Esophagus (tissue), 2 donors: ENCODE data around the gene SOX10. TPM values are rescaled to one million over a fixed set of nuclear protein-coding genes. Genes with fewer than 3 reads are reported as not detected.

Source experiments
- H3K27ac ChIP-seq, 2 donors: one replicate each; pipeline ENCODE4 v1.5.1; 2013; ENCODE audit warnings: low read depth in 2 of 2, mild to moderate bottlenecking in 2 of 2, inconsistent platforms in 1 of 2, low read length in 1 of 2, moderate library complexity in 1 of 2
- H3K27me3 ChIP-seq, 2 donors: one replicate each; pipeline ENCODE4 v1.6.1; 2013; ENCODE audit warnings: low read length in 2 of 2, control low read depth in 1 of 2, mild to moderate bottlenecking in 1 of 2; ENCODE audit not compliant: insufficient read depth in 2 of 2, control insufficient read depth in 1 of 2
- H3K36me3 ChIP-seq, 2 donors: one replicate each; pipeline ENCODE4 v1.6.1; 2013; ENCODE audit warnings: low read length in 1 of 2; ENCODE audit not compliant: control insufficient read depth in 2 of 2, insufficient read depth in 2 of 2
- H3K4me1 ChIP-seq, 2 donors: one replicate each; pipeline ENCODE4 v1.6.1; 2013; ENCODE audit warnings: low read length in 1 of 2; ENCODE audit not compliant: control insufficient read depth in 2 of 2, insufficient read depth in 2 of 2
- H3K4me3 ChIP-seq, 2 donors: one replicate each; pipeline ENCODE4 v1.5.1; 2013; ENCODE audit warnings: low read length in 2 of 2, mild to moderate bottlenecking in 2 of 2, low read depth in 1 of 2, moderate library complexity in 1 of 2
- H3K9me3 ChIP-seq, 2 donors: one replicate each; pipeline ENCODE4 v1.6.1; 2013; ENCODE audit warnings: mild to moderate bottlenecking in 2 of 2, low read depth in 1 of 2, low read length in 1 of 2, moderate library complexity in 1 of 2; ENCODE audit not compliant: control insufficient read depth in 2 of 2, insufficient read depth in 1 of 2
- WGBS, 2 donors: extraction: QIAGEN DNeasy Blood & Tissue Kit; methylation state at CpG; one replicate each; pipeline ENCODE4 v1.1.7; 2013; 5-methylcytosine and 5-hydroxymethylcytosine counted together
- polyA plus RNA-seq, 2 donors: library from polyadenylated mRNA; stranded (reverse); fragments of 200-250 nt; gene quantifications; one replicate each; pipeline ENCODE4 v1.2.3, GENCODE V29; 2013
- donor health status: healthy with polysubstance abuse.
- donor health status: Bipolar disorder and iron deficiency.

The SOX10 gene
- under 1 TPM; 0.63 to 0.99 TPM for polyA plus RNA-seq

DNA sequence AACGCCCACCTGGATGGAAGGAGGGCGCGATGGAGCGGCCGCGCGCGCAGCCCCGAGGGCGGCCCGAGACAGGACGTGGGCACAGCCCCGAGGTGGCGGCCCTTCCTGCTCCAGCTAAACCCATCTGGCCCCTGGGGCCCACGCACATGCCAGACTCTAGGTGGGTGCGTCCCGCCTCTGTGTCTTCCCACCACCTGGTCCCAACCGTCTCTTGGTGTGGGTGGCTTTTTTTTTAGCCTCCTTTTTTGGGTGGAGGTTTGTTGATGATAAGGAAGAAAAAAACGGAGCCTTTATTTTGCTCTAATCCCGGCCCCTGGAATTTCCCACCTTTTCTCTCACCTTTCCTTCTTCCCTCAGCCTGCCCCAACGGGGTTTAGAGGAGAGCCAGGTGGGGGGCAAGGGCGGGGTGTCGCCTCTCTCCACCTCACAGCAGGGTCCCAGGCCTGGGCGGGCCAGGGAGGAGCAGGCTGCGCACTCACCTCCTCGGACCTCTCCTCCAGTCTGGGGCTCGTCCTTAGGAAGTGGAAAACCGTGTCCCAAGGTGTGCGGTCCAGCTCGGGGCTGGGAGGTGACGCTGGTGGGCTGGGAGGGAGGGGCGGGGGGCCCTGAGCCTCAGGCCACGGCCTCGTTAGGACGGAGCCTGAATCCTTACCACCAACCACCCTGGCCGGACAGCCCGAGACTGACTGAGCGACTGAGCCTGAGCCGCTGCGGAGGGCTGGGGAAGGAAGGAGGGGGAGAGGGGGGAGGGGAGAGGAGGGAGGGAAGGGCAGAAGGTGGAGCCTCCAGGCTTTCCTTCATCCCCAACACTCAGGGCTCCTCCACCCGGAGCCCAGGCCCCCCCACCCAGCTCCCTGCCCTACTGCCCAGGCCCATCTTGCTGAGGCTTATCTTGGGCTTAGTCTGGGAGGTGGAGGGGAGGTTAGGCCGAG lies at the start of gene SOX10:
Gene SOX10 (minus strand): TSS at position 696 of the 932 bp plus-strand sequence. CDS start 771 bp downstream, outside the sequence.
- Histone ChIP-seq H3K36me3 (peaks cover 0 to 9% of the 10 kb centered on the region in 2 donors), H3K9me3 (no peaks in the 10 kb centered on the region), H3K4me1 (no peaks in the 10 kb centered on the region), H3K27me3 (no peaks in the 10 kb centered on the region), H3K4me3 (no peak within 1 kb of the TSS), H3K27ac (no peak within 1 kb of the TSS)
- 83 to 84% methylated on average over 31 to 42 of the region's 42 CpGs for WGBS, 2 donors

DNA sequence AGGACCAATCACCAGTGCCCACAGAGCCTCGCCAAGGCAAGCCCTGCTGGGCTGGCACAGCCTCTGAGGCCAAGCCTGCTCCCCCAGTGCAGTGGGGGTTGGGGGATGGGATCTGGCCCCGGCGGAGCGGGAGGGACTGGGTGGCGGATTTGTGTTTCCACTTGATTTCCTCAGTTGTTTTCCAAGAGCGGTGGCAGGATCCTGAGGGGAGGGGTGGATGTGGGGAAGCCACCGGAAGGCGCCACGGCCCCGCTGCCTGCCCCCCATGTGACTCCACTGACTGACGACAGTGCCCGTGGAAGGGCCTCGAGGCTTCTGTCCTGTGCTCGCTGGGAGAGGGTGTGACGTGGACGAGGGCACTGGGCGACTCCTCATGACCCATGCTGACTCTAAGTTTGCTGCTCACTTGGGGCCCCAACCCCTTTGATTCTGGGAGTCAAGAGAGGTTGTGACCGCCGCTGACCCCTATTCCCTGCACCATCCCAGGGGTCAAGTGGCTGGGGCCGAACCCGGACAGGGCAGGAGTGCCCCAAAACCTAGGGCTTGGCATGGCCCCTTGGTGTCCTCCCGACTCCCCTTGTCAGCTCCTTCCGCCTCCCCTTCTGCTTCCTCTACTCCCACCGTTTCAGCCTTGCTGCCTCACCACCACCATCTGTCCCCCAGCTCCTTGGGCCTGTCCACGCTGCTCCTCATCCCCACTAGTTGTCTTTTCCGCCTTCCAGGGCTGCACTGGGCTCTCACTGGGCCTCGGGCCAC lies 49.3 kb upstream of the SOX10 start:
- H3K9me3 ChIP-seq = no peaks in the 10 kb centered on the region
- 71 to 75% methylated on average over 25 to 27 of the region's 27 CpGs for WGBS, 2 donors
- H3K4me1 ChIP-seq = peaks cover 11 to 16% of the 10 kb centered on the region in 2 donors
- no peaks in the 10 kb centered on the region for H3K36me3 ChIP-seq
- H3K27ac ChIP-seq = peak overlapping the region; percentile 80 to 82
- H3K4me3 ChIP-seq = no peak overlapping the region
- no peaks in the 10 kb centered on the region for H3K27me3 ChIP-seq

DNA sequence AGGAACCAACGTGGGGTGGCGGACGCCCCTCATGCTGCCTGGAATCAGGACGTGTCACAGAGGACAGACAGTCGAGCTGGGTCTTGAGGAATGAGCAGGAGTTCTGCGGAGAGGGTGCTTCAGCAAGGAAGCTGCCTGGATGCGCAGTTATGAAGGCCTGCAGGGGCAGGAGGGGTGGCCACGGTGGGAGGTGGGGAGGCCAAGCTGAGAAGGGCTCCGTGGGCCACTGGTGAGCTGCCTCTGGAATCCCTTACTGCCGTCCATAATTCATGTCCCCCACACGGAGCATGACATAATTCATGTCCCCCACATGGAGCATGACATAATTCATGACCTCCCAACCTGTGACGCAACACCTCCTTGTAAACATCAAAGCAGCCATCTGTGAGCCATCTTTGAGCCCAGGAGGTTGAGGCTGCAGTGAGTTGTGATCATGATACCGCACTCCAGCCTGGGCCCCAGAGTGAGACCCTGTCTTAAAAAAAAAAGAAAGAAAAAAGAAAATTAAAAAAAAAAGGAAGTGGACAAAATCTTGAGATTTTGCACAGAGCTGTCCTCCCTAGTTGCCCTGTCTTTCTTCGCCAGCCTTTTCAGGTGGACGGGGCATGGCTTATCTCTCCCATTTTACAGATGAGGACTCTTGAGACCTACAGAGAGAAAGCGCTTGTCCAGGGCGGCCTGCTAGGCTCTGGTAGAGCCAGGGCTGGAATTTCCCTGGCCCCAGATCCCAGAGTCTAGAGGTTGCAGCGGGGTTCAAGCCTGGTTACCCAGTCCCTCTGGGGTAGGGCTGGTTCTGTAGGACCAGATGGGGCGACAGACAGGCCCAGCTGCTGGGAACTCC lies 48.5 kb upstream of the SOX10 start:
- Histone ChIP-seq H3K4me1 (peaks cover 11 to 16% of the 10 kb centered on the region in 2 donors), H3K9me3 (no peaks in the 10 kb centered on the region), H3K4me3 (no peak overlapping the region), H3K27ac (no peak overlapping the region), H3K36me3 (no peaks in the 10 kb centered on the region), H3K27me3 (no peaks in the 10 kb centered on the region)
- WGBS, 2 donors = 84 to 86% methylated on average over 19 of the region's 19 CpGs

DNA sequence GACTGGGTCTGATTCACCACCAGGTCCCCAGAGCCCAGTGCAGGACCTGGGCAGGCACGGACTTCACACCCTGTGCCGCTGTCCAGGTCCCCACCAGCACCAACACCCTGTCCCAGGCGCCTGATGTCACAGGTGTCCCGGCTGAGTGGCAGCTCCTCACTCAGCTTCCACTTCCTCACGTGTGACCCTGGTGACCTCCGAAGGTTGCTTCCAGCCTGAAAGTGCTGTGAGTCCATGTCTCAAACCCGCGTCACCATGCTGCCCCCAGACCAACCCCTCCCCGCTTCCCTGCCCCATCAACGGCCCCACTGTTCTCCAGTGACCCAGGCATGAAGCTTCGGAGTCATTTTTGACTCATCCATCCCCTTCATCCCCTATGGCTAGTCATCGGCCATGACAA lies 47.1 kb upstream of the SOX10 start:
- peaks cover 11 to 16% of the 10 kb centered on the region in 2 donors for H3K4me1 ChIP-seq

DNA sequence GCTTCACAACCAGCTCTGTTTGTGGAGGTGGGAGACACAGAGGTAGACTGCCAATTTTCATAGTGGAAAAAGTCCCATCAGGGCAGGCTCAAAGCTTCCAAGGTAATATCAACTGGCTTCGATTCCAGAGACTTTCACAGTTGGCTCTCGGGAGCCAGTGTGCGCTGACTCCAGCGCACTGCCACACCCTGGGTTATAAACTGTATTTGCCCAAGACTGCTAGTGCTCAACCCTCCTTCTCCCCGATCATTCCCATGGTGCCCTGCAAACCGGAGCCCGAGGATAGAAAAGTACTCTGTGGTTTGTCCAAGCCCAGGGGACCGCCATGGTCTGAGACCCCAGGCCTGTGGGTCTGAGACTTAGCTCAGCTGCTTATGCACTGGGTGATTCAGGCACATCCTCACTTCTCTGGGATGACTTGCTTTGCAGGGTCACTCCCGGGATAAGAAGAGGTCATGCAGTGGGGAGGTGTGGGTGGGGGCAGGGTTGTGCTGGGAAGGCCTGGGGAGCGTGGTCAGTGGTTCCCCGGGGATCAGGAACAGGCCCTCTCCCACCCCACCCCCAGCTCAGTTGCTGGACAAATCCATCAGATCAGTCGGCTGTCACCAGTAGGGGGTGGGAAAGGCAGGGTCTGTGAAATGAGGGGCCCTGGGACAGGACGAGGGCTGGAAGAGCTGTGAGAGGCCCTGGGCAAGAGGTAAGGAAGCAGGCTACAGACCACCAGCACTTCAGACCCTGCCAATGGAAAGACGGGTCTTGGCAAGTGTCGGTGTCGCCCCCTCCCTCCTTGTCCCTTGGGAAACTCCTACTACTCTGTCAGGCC lies 46.2 kb upstream of the SOX10 start:
- Histone ChIP-seq H3K4me1 (peaks cover 11 to 16% of the 10 kb centered on the region in 2 donors), H3K27ac (no peak overlapping the region), H3K27me3 (no peaks in the 10 kb centered on the region), H3K36me3 (no peaks in the 10 kb centered on the region), H3K4me3 (no peak overlapping the region), H3K9me3 (no peaks in the 10 kb centered on the region)
- WGBS, 2 donors = 63 to 68% methylated on average over 16 of the region's 16 CpGs

More for the DNA sequence above, 47.1 kb upstream of the SOX10 start:
- H3K9me3 ChIP-seq = no peaks in the 10 kb centered on the region
- H3K4me3 ChIP-seq = no peak overlapping the region
- no peaks in the 10 kb centered on the region for H3K36me3 ChIP-seq
- H3K27ac ChIP-seq = no peak overlapping the region
- no peaks in the 10 kb centered on the region for H3K27me3 ChIP-seq
- WGBS, 2 donors = 88% methylated on average over 12 of the region's 12 CpGs

DNA sequence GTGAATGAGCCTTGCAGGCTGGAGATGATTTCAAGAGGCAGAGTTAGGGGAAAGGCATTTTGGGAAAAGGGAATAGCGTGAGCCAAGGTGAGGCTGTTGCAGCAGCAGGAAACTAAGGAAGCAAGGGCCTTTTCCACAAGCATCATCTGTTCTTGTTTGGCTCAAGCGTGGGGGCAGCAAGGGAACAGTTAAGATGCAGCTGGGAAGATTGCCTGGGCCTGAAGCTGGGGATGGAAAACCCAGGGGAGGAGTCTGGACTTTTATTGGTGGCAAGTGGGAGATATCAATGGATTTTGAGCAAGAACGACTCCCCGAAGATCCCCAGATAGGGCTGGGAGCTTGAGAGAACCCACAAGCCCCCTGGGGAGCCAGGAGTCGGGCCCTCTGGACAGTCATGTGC lies 45.5 kb upstream of the SOX10 start:
- no peak overlapping the region for H3K27ac ChIP-seq
- H3K9me3 ChIP-seq = no peaks in the 10 kb centered on the region
- no peaks in the 10 kb centered on the region for H3K27me3 ChIP-seq
- no peaks in the 10 kb centered on the region for H3K36me3 ChIP-seq
- 69 to 80% methylated on average over 5 of the region's 5 CpGs for WGBS, 2 donors
- peaks cover 11 to 15% of the 10 kb centered on the region in 2 donors for H3K4me1 ChIP-seq
- H3K4me3 ChIP-seq = no peak overlapping the region

DNA sequence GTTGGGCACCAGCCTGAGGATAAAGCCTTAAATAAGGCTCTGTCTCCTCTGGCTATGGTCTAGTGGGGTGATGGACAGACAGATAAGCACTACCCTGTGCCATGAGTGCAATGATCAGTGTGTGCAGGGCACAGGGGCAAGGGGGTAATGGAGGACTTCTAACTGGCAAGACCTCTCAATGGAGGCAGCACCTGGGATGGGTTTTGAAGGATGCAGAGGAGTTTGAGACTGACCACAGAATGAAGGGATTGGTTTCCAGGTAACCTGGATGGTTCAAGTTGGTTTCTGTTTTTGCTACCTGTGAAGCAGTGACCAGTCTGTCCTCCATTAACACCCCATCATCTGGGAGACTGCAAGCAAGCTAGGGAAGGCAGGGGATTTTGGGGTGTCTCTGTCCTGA lies 45.0 kb upstream of the SOX10 start:
- Histone ChIP-seq H3K9me3 (no peaks in the 10 kb centered on the region), H3K4me3 (no peak overlapping the region), H3K27me3 (no peaks in the 10 kb centered on the region), H3K27ac (no peak overlapping the region), H3K4me1 (peaks cover 8 to 11% of the 10 kb centered on the region in 2 donors), H3K36me3 (no peaks in the 10 kb centered on the region)

DNA sequence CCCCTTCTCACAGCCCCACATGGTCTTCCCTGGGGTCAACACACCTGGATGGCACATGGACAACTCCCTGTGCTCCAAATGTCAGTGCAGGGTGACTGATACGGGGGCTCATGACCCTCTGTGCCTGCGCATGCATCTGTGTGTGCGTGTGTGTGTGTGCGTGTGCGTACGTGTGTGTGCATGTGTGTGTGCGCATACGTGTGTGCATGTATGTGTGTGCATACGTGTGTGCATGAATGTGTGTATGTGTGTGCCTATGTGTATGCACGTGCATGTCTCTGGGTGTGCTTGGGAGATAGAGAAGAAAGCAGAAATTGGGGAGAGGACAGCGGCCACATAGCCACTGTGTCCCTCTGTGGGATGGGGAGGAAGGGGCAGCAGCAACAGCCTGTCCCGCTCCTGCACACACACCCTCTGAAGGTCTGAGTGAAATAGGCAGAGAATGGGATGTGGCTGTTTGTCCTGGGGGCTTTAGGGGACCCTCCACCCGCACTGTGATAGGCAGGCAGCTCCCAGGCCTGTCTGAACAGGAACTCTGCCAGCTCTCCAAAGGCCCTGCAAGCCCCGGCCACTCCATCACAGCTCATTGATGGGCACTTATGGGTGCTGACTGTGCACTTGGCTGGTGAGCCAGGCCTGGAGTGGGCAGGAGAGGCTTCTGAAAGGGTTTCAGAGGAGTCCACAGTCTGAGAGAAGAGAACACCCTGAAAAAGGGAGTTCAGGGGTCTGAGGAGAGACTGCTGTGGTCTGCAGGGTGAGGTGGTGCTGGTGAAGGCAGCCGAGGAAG lies 44.2 kb upstream of the SOX10 start:
- Histone ChIP-seq H3K27me3 (no peaks in the 10 kb centered on the region), H3K9me3 (no peaks in the 10 kb centered on the region), H3K27ac (no peak overlapping the region), H3K4me3 (no peak overlapping the region), H3K4me1 (peaks cover 0 to 3% of the 10 kb centered on the region in 2 donors), H3K36me3 (no peaks in the 10 kb centered on the region)
- WGBS, 2 donors = 89 to 90% methylated on average over 15 of the region's 15 CpGs
